Measurements from ENCODE around the gene UNCX.

- TF ChIP-seq CTCF (conservative IDR thresholded peaks at IDR 0.05; ENCODE audit: low read depth in 2 of 2) (no peak), EZH2 (IDR thresholded peaks at IDR 0.05; ENCODE audit: low read depth, unreplicated experiment) (no peak), STAT1 (IDR thresholded peaks at IDR 0.05; ENCODE audit: unreplicated experiment) (no peak), ZNF331 (CRISPR knock-in tag; IDR thresholded peaks at IDR 0.05; ENCODE audit: low read depth) (no peak), REST (IDR thresholded peaks at IDR 0.05; ENCODE audit: unreplicated experiment) (no peak), JUNB (IDR thresholded peaks at IDR 0.05; ENCODE audit: unreplicated experiment) (no peak), CREB1 (CRISPR knock-in tag; IDR thresholded peaks at IDR 0.05; ENCODE audit: low read depth) (no peak)
Observed at GRCh38 chr7:1229956-1230355, 2.7 kb upstream of the UNCX start.
